NCI-H446 (cell line): ENCODE measurements around the gene SPATA46.

Experiments
- DNase-seq, 2 experiments: peaks; one replicate each; lab custom pipeline; 2025; lab: John Stamatoyannopoulos, UW

Gene SPATA46

DNA sequence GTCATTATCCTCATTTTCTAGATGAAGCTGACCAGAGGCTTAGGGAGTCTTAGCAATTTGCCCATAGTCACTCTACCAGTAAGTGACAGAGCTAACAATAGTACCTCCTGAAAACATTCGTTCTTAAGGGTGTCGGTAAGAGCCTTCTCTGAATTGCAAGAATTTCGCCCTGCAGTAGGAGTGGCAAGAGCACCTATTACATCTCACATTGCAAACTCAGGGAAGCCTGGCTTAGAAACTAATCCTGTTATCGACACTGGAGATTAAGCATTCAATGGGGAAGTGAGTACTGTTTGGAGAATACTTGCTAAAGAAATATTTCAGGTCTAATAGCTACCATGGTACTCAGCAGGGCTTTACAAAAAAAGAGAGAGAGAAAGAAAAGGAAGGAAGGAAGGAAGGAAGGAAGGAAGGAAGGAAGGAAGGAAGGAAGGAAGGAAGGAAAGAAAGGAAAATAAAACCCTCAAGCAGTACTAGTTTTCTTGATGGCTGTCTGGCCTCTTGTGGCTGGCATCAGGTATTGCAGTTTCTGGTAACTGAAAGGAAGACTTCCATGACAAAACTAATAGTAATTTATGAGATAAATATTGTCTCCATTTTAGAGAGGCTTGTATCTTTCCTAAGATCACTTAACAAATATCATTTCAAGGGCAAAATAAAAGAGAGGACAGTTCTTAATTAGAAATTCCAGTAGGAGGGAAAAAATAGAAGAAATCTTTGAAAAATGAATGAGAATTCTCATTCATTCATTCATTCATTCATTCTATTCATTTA lies 15.3 kb upstream of the SPATA46 start:
- peak in 1 of 2 experiments; percentile 52 for DNase-seq

DNA sequence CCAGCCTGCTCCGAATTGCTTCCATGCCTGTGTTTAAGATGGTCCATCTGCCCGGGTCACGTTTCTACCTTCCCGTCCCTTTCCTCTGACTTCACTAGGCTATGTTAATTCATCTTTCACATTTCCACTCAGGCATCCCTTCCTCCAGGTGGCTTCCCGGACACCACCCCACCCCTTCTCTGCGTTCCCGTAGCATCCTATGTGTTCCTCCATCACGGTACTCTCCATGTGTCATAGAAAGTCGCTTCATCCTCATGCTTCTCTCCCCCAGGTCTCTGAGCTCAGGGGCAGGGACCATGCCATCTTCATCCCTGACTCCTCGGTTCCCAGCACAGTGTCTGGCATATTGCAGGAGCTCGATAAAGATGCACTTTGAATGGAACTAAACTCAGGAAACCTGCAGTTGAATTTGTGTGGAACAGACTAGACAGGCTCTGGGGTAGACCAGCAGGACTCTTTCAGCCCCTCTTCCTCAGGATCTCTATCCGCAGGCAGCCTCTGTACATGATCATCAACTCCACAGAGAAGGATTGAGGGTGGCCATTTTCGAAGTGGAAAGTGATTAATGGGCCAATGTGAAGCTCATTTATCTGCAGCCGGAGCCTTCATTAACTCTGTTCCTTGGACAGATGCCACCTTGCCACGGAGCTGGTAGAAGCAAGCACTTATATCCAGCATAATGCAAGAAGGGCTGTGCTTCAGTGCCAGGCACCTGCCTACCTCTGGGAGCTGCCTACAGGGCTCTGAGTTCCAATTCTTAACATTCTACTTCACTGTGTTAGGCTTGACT lies 13.9 kb upstream of the SPATA46 start:
- DNase-seq: peak in 1 of 2 experiments; percentile 15

DNA sequence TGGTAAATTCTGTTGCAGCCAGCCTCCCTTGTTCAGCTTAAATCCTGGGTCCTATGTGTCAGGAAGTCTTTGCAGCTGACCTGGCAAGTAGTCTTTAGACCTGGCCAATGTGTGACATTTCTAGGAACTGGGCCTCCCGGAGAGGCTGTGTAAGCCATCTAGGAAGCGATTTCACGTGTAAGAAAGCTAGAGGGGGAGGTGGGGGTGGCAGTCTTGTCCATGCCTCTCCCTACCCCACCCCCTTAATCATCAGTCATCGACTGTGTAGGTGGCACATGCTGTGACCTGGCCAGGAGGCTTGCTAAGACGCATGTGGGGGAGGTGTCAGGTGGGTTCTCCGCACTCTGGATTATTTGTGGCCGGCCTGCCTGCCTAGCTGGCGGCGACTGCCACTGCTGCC lies 13.3 kb upstream of the SPATA46 start:
- no peak for DNase-seq

DNA sequence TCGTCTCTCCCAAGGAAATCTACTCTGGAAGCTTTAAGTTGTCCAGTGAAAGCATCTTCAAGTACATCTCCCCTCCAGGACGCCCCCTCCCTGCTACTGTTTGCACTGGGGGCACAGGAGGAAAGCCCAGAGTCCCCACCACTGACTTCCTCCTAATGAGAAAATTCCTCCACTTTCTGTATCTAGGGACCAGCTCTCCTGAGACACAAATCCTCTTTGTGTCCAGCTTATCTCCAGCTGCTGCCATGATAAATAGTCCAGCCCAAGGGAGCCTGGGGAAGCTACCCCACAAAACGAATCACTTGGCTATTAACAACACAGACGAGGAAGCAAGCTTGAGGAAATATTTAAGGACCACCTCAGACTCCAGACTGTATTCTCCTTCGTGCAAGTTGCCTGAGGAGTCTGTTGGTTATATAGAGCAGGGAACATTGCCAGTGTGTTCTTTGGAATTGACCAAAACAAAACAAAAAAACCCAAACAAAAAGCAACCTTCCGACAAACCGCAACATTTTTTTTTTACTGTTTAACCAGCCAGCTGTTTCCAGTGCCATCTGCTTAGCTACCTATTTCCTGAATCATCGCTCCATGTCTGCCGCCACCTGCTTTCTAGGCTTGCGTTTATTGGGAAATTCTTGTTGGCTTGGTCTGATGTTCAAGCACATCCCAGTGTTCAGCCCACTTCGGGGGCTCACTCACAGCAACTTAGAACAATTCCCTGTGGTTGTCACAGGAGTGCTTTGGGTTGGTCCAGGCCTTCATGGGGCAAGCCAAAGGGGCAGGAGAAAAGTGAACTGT lies 12.6 kb upstream of the SPATA46 start:
- no peak for DNase-seq

DNA sequence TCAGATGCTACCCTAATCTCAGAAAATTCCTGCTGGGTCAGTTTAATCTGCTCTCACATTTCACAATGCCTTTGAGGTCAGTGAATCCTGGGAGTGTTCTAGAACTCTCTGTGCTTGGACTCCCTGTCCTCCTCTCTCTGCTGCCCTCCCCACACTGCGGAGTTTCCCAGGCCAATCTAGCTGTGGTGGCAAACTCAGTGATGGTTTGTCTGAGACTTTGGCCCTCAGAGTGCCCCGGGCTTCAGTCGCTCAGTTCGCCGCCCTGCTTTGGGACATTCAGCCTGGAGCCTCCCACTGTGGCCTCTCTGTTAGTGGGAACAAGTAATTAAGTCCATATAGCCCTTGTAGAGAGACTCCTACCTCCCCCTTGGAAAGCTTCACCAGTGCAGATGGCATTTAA lies 12.0 kb upstream of the SPATA46 start:
- no peak for DNase-seq

DNA sequence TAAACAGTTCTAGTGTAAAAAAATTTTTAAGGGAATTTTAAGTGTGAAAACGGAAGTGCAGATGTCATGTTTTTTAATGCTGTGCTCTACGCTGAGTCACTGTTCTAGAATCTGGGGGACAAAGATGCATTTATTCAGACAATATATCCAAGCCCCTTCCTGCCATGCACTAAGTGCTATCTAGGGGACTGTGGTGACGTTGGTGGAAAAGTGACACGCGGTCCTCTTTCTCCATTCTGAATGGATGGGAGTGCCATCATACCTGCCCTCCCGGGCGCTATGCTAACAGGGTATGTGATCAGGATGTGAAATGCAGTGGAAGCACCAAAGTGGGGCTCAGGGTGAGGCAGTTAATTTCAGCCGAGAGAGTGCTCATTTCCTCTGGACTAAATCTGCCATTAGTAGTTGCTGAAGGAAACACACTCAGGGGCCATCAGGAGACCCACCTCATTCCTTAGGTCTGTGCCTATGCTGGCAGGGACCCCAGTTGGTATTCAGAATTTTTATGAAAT lies 11.5 kb upstream of the SPATA46 start:
- no peak for DNase-seq

DNA sequence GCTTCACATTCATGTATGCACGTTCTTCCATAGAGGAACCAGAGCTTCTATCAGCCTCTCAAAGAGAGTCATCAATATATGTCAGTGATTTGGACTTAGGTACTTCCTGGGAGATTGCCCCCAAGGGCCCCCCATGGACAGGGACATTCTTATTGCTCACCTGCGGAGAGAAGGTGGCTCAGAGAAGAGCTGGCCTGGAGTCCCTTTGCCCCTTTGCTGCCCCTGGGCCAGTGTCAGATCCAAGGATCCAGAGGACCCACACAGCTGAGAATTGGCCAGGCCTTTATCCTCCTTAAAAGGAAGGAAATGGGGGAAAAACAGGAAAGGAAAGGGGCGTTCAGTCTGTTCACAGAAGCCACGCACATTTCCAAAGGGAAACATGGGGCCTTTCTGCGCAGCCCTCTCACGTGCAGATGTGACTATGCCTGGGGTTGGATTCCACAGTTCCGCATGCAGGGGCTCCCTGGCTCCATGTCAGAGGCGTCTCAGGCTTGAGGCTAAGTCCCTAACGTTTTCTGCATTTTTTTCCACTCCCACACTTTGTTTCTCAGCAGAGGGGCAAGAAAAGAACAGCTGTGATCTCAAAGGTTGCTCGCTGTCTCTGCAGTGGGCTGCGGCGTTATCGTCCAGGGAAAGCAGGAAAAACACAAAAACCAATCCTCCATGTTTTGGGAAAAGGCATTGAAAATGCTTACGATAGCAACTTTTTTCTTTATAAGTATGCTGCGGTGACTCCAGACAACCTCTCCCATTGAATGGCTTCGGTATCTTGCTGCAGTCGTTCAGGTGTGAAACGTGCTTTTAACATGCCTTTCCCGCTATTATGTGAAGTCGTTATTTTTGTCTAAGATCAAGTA lies 10.8 kb upstream of the SPATA46 start:
- DNase-seq: no peak

DNA sequence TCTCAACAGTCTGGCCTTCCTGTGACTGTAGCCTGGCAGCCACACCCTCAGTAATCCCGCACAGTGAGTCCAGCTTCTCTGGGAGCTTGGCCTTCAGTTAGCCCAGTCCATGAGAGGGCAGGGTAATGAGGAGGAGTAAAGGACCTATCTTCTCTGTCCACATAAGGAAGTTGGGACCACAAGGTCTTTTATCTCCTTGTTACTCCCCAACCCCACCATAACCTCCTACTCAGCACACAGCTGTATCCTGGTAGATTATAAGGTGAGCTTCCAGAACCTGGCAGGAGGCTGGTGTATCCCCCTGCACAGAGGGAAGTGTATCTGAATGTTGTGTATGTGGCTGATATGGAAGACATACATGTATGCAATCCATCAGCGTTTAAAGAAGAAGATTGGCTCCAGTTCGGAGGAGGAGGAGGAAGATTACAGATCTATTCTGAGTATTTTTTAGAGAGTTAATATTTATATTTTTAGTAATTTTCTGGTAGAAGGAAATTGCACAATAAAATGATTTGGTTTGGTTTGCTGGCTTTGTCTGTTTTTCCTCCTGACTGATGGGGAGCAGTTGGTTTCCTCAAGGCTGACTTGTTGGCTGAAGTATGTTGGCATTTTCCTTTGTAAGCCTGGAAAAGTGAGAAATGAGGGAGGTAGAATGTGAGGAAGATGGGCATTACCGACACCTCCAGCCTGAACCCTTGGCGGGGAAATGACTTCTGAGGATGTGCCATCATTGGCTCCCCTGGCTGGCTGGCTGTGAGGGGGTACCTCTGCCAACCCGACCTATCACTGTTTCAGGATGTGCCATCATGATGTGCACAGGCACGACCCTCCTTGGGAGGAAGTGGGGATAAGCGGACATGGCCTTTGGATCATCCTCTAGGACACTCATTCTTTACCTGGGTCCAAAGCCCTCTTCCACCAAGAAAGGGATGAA lies 9.9 kb upstream of the SPATA46 start:
- DNase-seq: no peak

DNA sequence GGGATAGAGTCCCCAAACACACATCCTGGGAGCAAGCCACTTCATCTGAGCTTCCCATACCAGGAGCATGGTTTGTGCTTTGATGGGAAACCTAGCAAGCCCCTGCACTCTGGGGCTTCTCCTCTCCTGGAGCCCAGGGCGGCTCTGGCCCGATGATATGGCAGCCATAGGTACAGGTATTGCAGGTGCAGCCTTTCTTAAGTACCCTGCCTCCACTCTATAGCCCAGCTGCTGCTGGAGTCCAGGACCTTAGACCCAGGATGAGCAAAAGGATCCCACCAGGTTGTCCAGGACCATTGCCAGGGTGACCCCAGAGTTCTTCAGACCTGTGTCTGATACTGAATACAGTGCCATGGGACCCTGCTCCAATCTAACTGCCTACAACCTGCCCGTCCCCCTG lies 9.0 kb upstream of the SPATA46 start:
- DNase-seq: no peak

DNA sequence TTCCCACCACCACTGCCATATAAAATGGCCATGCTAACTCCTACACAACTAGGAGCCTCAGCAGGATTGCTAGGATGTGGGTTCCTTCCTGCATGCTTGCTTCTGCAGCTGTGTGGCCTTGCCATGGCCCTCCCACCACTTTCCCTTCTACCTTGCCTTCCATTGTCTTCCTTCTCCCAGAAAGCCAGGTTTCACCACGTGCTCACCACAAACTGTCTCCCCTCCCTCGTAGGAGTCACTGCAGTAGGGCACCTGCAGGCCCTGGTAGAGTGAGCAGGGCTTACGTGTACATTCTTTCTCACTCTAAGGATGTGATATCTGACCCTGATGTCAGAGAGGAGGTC lies 8.6 kb upstream of the SPATA46 start:
- DNase-seq: no peak

DNA sequence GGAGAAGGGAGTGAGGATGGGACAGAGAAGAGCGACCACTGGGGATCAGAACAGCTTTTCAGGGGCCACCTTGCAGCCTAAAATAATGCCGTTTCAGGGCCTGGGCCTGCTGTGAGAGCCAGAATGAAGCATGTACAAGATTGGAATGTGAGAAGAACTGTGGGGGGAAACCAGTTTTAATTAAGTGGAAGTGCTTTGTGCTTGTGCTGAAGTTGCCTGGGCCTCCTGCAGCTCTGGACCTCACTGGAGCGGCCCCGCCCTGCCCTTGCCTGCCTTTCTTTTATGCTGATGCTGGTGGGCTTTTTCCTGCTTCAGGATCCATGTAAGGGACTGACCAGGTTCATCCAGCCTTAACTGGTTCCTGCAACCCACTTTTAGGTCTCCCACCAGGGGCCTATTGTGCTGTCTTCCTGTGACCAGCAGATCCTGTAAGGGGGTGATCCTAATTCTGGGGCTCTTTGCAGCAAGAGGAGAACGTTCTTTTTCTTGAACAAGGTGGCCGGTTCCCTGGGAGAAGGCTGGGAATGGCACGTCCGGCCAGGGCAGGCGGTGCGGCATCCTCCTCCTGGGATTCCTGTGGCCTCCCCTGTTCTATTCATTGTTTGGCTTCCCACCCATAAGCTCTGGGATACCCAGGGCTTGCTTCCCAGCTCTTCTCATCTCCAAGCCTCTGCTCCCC lies 8.1 kb upstream of the SPATA46 start:
- no peak for DNase-seq

DNA sequence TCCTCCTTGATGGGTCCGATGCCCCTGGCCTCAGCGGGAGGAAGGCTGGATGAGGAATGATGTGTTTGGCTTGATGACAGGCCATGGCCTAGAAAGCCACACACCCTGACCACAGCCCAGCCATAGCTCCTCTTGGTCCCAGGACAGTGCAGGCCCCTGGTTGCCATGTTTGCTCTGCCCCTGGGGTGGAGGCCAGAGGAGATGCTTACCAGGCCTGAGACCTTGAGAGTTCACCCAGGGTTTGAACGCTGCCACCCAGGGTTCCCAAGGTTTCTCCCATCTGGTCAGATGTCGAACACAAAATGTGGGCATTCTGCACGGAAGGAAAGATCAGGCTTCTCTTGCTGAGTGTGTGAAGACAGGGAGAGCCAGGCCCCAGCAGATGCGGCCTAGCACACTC lies 7.5 kb upstream of the SPATA46 start:
- no peak for DNase-seq

DNA sequence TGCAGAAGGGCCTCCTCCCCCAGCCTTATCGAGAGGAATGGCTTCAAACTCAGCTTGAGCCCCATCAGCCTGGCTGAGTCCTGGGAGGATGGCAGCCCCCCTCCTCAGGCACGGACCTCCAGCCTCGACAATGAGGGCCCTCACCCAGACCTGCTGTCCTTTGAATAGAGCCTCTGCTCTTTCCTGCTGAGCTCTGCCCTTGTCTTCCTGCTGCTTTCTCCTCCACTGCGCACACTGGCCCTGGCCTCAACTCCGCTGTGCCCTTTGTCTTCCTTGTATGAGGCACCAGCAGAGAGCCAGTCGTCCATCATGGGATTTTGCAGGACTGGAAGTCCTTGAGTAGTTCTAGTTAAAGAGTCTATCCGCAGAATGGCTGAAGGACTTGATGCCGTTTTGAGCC lies 6.9 kb upstream of the SPATA46 start:
- DNase-seq: no peak

DNA sequence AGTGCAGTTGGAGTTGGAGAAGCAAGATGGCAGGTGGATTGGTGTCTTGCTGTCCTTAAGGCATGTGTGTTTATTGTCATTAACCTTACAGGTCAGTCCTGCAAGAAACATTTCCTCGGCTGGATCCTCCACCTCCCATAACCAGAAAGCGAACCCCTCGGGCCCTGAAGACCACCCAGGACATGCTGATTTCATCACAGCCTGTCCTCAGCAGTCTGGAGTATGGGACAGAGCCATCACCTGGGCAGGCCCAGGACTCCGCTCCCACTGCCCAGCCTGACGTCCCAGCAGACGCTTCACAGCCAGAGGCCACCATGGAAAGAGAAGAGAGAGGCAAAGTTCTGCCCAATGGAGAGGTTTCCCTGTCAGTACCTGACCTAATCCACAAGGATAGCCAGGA lies 6.4 kb upstream of the SPATA46 start:
- no peak for DNase-seq

DNA sequence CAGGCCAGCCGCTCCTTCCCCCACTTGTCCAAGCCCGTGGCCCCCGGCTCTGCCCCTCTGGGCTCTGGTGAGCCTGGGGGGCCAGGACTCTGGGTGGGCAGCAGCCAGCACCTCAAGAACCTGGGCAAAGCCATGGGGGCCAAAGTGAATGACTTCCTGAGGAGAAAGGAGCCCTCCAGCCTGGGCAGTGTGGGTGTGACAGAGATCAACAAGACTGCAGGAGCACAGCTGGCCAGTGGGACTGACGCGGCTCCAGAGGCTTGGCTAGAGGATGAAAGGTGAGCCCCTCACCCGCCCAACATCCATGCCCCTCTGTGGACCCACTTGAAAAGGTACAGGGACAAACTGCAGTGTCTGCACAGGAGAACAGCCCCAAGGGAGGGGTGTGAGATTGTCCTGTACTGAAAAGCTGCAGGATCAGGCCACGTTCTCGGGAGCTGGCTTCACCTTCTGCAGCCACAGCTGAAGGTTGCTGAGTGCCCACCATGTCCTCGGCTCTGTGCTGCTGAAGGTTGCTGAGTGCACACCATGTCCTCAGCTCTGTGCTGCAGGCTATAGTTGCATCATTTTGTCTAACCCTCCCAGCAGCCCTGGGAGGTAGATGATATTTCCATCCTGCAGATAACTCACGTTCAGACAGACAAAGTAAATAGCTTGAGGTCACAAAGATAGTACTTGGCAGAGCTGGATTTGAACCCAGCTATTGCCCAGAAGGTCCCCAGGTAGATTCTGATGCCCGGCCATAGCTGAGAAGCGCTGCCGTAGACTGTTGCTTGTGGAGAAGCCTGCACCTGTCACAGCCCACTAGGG lies 5.5 kb upstream of the SPATA46 start:
- DNase-seq: no peak

DNA sequence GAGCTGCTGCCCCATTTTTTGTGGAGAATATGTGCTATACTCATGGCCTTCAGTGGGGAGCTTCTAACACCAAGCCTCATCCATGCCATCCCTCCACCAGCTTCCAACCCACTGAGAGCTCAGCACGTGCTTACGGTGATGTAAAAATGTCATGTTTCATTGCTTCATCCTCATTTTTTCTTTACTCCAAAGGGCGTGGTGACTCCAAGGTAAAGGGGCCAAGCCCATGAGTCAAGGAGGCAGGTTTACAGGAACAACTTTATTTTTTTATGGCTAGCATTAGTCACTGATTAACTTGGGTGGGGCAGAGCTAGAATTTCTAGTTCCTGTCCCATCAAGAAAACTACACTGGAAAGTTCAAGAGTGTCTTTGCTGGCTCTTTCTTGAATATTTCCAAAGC lies 4.7 kb upstream of the SPATA46 start, which contains the start of gene C1orf226:
Gene C1orf226, plus strand, starts transcription at position 346 of the 400 bp plus-strand sequence. CDS start 174 bp downstream, outside the sequence.
- no peak for DNase-seq

DNA sequence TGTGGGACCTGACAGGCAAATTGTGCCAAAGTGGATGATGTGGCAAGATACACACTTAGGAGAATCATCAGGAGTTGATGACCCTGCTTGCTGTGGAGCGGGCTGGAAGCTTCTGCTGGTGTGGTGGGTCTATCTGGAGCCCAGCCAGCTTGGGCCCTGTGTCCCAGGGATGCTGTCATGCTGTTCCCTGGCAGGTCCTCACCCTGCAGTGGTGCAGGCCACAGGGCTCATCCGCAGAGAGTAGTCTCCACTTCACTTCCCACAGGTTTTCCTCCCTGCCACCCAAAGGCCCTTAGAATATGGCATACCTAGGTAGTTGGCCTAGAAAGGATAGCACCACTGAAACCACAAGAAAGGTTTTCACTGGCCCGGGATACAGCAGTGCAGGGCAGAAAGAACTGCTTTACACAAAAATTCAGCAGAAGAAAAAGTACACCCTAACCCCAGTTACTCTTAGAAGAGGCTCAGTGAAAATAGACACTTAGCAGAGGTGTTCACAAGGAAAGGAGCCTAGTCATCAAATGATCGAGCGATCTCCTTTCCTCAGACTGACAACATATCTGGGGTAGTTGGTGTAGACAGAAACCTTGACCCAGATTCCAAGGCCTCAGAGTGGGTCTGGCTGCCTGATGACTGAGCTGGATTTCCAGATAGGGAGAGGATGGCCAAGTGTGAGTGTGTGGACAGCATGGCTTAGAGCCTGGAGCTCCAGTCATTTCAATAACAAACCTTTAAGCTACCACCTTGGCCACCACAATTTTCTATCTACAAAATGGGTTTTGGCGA lies 3.6 kb upstream of the SPATA46 start:
- DNase-seq: no peak

DNA sequence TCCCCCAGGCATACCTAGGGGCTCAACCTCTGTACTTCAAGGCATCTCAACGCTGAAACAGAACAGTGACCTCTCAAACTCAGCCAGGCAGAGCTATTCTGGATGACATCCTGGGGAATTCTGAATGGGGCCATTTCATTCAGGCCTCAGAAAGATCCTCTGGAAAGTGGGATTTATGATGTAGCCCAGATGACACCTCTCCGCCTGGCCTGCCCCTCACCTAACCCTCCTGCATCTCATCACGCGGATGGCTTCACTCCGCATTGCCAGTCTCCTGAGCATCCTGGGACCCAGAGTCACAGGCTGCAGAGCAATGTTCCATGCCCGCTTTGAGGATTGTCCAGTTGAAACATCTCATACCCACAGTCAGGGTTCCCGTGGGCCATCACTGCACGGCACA lies 1.2 kb downstream of the SPATA46 start:
- no peak for DNase-seq
